HepG2 (cell line): ENCODE measurements around the gene DRC7. TPM values are rescaled to one million over a fixed set of nuclear protein-coding genes. Genes with fewer than 3 reads are reported as not detected.

Source experiments
- CEBPZ ChIP-seq: IDR thresholded peaks from 2 replicates; pipeline ENCODE4 v1.6.1; 2012; ENCODE audit warnings: low read length, improper control_type of control experiment
- CENPX ChIP-seq: sonication (generic); formaldehyde crosslinking; IDR thresholded peaks from 2 replicates; pipeline ENCODE4 v1.9.0; 2021; ENCODE audit warnings: mild to moderate bottlenecking, missing genetic modification reagents, moderate library complexity
- CSRNP2 ChIP-seq: sonication (generic); formaldehyde crosslinking; conservative IDR thresholded peaks from 2 replicates; pipeline ENCODE4 v1.8.0; 2022; ENCODE audit warnings: low read depth, missing genetic modification reagents
- FIP1L1 ChIP-seq: fragments of 200-400 bp; formaldehyde crosslinking; IDR thresholded peaks from 2 replicates; pipeline ENCODE4 v1.6.1; 2018; ENCODE audit warnings: low read depth, mild to moderate bottlenecking, low read length, moderate library complexity, borderline replicate concordance; ENCODE audit not compliant: insufficient read depth
- GMEB1 ChIP-seq: sonication (generic); formaldehyde crosslinking; IDR thresholded peaks from 2 replicates; pipeline ENCODE4 v1.5.1; 2020; ENCODE audit warnings: missing genetic modification reagents, mild to moderate bottlenecking, borderline replicate concordance
- MIXL1 ChIP-seq: IDR thresholded peaks from 2 replicates; pipeline ENCODE4 v1.6.1; 2016
- NR2F2 ChIP-seq: IDR thresholded peaks from 2 replicates; pipeline ENCODE4 v1.6.1; 2012; ENCODE audit warnings: low read depth, inconsistent platforms, borderline replicate concordance
- SOX13 ChIP-seq, 3 experiments: fragments of 450-650 bp in 1 of 3; sonication (generic) in 1 of 3; formaldehyde crosslinking in 1 of 3; IDR thresholded peaks in 2 of 3; conservative IDR thresholded peaks in 1 of 3; 2 replicates each; pipeline versions ENCODE4 v1.5.0 to v1.6.1; 2016 to 2020; ENCODE audit warnings: antibody characterized with exemption in 1 of 3, mild to moderate bottlenecking in 1 of 3, missing compliant biosample characterization in 1 of 3, missing genetic modification reagents in 1 of 3, moderate library complexity in 1 of 3
- TARDBP ChIP-seq: sonication (generic); formaldehyde crosslinking; IDR thresholded peaks from 2 replicates; pipeline ENCODE4 v1.8.0; 2022; ENCODE audit warnings: mild to moderate bottlenecking, missing genetic modification reagents
- TOPORS ChIP-seq: sonication (generic); formaldehyde crosslinking; IDR thresholded peaks from 2 replicates; pipeline ENCODE4 v1.8.0; 2023; ENCODE audit warnings: mild to moderate bottlenecking, missing genetic modification reagents
- ZBTB4 ChIP-seq: sonication (generic); formaldehyde crosslinking; IDR thresholded peaks from 2 replicates; pipeline ENCODE4 v1.4.0; 2020; ENCODE audit warnings: missing genetic modification reagents, mild to moderate bottlenecking, borderline replicate concordance
- ZFP36 ChIP-seq: fragments of 150-350 bp; IDR thresholded peaks from 2 replicates; pipeline ENCODE4 v1.6.1; 2018; ENCODE audit warnings: borderline replicate concordance, low read length, low read depth; ENCODE audit not compliant: partially characterized antibody
- ZFP62 ChIP-seq: sonication (generic); formaldehyde crosslinking; IDR thresholded peaks from 2 replicates; pipeline ENCODE4 v1.4.0; 2020; ENCODE audit warnings: missing genetic modification reagents
- ZKSCAN5 ChIP-seq: sonication (generic); formaldehyde crosslinking; IDR thresholded peaks from 2 replicates; pipeline ENCODE4 v1.5.1; 2020; ENCODE audit warnings: mild to moderate bottlenecking, missing genetic modification reagents
- ZNF441 ChIP-seq: sonication (generic); formaldehyde crosslinking; IDR thresholded peaks from 2 replicates; pipeline ENCODE4 v1.7.0; 2021; ENCODE audit warnings: missing genetic modification reagents, borderline replicate concordance
- ZNF496 ChIP-seq: sonication (generic); formaldehyde crosslinking; IDR thresholded peaks from 2 replicates; pipeline ENCODE4 v1.8.1; 2023; ENCODE audit warnings: mild to moderate bottlenecking, moderate library complexity, missing genetic modification reagents; ENCODE audit not compliant: insufficient replicate concordance
- ZNF660 ChIP-seq: sonication (generic); formaldehyde crosslinking; IDR thresholded peaks from 2 replicates; pipeline ENCODE4 v1.5.1; 2020; ENCODE audit warnings: mild to moderate bottlenecking, low read depth, missing genetic modification reagents, borderline replicate concordance
- polyA plus RNA-seq, 8 experiments: library from polyadenylated mRNA; depleted of rRNA in 3 of 8; stranded (reverse) in 7 of 8; unstranded in 1 of 8; fragments of >200 nt; fragmentation: Illumina TruSeq in 4 of 8; extraction: Trizol in 4 of 8; gene quantifications; 2 replicates each; pipeline versions ENCODE4 v1.2.1 to v1.2.3, GENCODE V29; 2011 to 2016; ENCODE audit warnings: low read depth in 4 of 8, missing spikeins in 1 of 8, mixed read lengths in 1 of 8; ENCODE audit not compliant: insufficient read depth in 1 of 8
- total RNA-seq, 5 experiments: library from RNA; depleted of rRNA; stranded (reverse); fragments of >200 nt; fragmentation: Illumina TruSeq; extraction: Trizol; gene quantifications; 2 replicates each; pipeline ENCODE4 v1.2.3, GENCODE V29; 2016; ENCODE audit warnings: low read depth in 1 of 5

DRC7 gene
- total and polyA plus RNA-seq, 2 of the 13 experiments (the other 11 are each of a cell fraction or from before 2014, with no cell fraction given): 2.7 to 3.4 TPM

GRCh38 chr16:57648581-57649442 lies 45.8 kb upstream of the DRC7 start (continued):
- TF ChIP-seq ZFP62 (CRISPR knock-in tag) (no peak), ZNF441 (no peak; the same call in 1 of the 2 replicates), ZNF496 (CRISPR knock-in tag) (no peak), TARDBP (CRISPR knock-in tag) (peak; percentile 96), ZFP36 (peak; percentile 80), CEBPZ (no peak), MIXL1 (CRISPR knock-in tag) (peak; percentile 78), FIP1L1 (no peak), ZNF660 (CRISPR knock-in tag) (no peak), CENPX (CRISPR knock-in tag) (no peak), TOPORS (CRISPR knock-in tag) (peak; percentile 76; the same call in 1 of the 2 replicates), ZBTB4 (CRISPR knock-in tag) (peak; percentile 78; the same call in 1 of the 2 replicates), CSRNP2 (CRISPR knock-in tag) (no peak), NR2F2 (no peak; the same call in 1 of the 2 replicates), SOX13 (IDR thresholded peaks at IDR 0.05) (no peak), SOX13 (CRISPR knock-in tag; conservative IDR thresholded peaks at IDR 0.05 in 1 of 2, IDR thresholded peaks at IDR 0.05 in 1 of 2) (peak in 1 of 2 experiments; percentile 39; a peak in 2 of 4 replicates), ZKSCAN5 (CRISPR knock-in tag) (no peak), GMEB1 (CRISPR knock-in tag) (no peak)
